ENCODE results near the gene SH3YL1. TPM values are rescaled to one million over a fixed set of nuclear protein-coding genes. Genes with fewer than 3 reads are reported as not detected.
"Not testable (repeated sequence)": the region's sequence is repeated elsewhere in the genome, so short reads cannot be mapped to it uniquely, and the experiment has no call there.

The SH3YL1 gene
- total RNA-seq, 1 donor from 2014 or later = 15.6 TPM

DNA sequence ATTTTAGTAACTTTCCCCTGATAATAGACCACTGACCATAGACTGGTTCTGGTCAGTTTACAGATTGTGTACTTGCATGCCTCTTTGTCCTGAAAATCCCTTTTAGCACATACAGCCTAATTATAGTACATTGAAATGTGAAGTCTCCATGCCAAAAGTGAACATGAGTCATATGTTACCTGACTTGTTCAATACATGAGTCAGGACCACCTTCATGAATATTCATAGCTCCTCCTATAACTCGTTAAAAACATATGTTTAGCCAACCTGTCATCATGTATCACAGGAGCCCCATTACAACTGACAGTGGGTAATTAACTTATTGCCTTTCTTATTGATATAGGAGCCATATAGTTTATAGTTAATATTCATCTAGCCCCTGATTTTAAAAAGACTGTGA lies 78.6 kb downstream of the SH3YL1 start:
- intact Hi-C loops (cut with micrococcal nuclease) = no loop called here

DNA sequence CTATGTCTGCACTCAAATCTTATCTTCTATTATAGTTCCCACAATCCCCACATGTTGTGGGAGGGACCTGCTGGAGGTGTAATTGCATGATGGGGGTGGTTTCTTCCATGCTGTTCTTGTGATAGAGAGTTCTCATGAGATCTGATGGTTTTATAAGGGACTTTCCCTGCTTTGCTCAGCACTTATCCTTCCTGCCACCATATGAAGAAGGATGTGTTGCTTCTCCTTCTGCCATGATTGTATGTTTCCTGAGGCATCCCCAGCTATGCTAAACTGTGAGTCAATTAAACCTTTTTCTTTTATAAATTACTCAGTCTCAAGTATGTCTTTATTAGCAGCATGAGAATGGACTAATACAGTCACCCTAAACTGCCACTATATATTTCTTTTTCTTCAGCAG lies 79.1 kb downstream of the SH3YL1 start:
- intact Hi-C loops (cut with micrococcal nuclease) = no loop called here

DNA sequence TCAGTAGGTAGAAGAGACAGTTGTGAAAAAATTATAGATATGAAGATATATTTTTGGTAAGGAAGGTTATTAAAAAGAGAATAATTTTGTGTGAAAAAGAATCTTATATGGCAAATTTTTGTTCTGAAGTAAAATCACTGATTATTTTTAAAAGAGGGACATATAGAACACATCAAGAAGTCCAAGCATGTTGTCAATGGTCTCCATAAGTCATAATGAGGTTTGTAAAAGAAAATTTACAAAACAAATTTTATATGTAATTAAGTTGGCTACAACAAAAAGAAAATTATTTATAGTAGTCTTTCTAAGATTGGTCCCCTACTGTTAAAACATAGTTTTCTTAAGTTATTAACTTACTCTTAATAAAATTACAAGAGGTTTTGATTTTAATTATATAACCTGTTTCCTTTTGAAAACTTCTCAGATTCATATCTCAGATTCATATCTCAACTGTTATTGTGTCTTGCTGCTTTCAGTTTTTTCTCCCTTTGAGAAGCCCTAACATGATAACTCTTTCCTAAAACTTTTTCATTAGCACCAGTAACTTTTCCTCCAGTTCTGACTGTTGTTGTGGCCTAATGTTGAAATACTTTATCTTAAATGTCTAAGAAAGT lies 81.2 kb downstream of the SH3YL1 start:
- intact Hi-C loops (cut with micrococcal nuclease) = no loop called here

DNA sequence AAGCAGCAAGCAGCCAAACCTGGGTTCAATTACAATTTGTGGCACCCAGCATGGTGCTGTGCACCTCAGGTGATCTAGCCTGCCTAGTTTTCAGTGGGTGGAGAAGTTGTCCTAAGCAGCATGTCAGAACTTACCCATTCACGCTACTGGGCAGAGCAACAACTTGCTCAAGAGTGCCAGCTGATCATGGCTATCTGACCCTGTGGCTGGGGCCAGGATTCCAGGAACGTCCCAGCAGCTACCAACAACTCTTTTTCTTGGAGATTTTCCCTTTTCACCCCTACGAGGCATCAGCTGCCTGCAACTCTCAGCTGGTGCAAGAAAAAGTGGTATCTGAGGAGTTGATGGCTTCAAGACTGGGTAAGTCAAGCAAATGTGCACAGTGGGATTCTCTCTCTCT lies 83.5 kb downstream of the SH3YL1 start:
- intact Hi-C loops (cut with micrococcal nuclease) = no loop called here

DNA sequence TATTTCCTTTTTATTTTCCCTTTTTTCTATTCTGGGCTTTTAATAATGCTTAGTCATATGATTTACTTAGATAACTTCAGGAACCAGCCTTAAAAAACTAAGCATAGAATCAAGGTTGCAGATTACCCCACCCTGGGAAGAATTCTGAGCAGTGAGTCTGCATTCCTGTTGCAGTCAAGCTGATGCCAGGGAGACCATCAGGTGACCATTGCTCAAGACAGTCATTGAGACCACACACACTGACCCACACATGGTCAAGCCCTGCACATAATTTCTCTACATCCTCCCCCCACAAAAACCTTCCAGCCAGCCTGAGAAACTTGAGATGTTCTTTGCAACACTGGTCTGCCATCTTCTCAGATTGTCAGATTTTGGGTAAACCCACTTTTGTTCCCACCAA lies 83.9 kb downstream of the SH3YL1 start:
- intact Hi-C loops (cut with micrococcal nuclease) = no loop called here

DNA sequence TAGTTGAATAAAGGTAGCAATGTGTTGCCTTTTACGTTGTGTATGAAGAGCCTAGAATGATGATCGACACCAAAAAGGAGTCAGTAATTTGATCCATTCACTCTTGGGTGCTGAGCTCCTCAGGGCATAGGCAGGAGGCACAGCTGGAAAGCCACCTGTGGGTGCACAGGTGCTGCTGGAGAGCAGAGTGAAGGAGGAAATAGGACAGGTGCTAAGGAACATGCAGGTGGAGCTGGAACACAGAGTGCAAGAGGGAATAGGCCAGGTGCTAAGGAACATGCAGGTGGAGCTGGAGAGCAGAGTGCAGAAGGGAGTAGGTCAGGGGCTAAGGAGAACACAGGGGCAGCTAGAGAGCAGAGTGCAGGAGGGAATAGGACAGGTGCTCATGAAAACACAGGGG lies 86.1 kb downstream of the SH3YL1 start:
- intact Hi-C loops (cut with micrococcal nuclease) = no loop called here

DNA sequence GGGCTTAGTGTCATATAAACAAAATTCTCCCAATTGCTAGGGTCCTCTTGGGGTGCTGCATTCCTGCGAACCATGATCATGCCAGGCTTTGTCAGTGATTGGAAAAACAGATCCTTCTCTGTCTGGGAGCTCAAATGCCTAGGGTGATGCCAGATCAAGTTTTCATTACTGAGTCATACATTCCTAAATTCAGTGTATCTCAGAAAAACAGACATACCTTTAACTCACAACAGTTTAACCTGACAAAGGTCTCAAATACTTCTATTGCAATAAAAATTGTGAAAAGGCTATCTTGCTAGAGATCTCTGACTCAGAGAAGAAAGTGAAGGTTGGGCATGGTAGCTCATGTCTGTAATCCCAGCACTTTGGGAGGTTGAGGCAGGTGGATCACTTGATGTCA lies 86.9 kb downstream of the SH3YL1 start:
- intact Hi-C loops (cut with micrococcal nuclease) = no loop called here

DNA sequence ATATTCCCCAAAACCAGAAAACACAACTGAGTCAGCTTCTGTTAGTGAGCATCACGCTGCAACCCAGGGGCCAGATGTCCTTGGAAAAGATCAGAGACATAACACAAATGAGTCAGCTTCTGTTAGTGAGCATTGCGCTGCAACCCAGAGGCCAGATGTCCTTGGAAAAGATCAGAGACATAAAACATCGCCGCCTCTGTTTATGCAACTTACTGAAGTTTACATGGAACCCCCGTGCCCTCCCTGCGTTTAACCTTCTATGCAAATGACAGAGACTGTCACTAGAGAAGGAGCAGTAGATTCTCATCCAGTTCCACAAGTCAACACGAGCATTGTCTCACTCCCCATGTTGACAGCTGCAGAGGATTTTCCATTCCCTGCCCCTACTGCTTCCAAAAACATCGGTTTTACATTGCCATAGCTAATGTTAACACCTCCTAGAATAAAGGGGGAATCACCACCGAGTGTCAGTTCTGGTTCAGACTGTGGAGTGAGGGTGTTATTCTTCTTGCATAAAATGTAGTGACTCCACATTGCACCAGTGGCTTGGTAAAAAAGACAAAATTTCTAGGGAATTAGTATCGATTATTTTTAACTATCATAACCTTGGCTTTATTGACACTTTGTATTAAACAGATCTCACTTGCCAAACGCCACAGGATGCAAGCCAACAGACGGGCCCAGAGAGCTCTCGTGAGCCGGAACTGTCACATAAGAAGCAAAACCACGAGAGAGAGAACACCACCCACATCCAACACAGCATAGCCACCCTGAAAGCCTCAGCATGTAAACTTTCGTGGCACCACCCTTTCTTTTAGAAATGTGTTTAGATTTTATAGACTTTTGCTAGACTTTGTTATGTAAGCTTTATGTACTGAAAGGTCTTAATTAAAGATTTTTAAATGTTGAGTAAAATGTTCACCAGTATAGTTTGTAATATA lies 87.7 kb downstream of the SH3YL1 start:
- intact Hi-C loops (cut with micrococcal nuclease) = no loop called here

DNA sequence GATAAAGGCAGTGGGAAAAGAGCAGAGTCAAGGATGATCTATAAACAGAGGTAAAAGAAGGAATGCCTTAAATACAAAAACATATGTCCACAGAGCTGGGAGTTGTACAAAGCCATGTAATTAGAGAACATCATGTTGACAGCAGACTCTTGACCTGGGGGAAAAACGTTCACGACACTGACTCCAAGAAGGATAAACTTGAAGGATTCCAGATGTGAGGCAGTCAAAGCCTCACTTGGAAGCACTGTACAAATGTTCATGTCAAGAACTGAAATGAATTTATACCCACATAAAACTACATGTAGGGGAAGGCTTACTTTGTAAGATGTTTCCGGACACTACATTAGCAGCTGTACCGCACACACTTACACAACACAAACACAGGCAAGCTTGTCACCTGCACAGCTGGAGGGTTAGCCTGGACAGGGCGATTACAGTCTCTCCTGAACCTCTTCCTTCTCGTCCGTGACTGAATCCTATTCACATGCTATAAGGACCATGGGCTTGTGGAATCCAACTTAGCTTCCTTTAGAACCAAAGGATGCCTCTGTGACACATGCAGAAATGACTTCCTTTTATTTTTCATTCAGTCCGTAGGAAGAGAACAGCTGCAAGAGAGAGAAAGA lies 88.6 kb downstream of the SH3YL1 start:
- intact Hi-C loops (cut with micrococcal nuclease) = no loop called here

DNA sequence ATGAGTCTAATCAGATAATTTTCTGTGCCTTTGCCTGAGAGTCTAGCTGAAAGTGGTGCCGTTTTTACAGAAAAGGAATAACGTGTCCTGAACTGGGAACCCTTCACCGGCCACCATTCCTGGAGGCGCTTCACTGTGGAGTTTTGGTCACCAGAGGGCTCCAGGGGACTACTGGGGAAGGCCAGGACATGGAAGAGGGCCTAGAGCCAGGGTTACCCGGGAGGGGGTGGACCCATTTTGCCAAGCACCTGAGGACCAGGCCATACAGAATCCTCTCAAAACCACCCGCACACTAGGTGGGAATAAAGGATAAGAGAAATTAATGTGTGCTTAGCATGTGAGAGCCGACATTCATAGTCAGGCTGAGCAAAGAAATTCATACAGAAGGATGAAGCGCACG lies 91.7 kb downstream of the SH3YL1 start:
- intact Hi-C loops (cut with micrococcal nuclease) = not testable (repeated sequence)

DNA sequence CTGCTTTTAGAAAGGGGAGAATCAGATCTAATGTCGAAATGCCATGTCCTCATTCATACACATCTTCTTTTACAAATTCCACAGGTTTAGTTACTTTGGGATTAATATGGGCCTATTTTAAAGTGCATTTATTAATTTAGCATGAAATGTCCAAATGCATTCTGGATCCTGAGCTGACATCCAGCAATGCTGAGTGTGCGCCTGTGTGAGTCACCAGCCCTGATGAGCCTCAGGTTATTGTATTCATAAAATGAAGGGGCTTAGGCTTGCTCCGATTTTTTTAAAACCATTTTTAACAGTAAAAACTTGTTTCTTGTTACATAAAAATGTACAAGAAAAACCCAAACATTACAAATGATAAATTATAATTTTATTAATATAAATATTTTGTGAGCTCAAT lies 94.1 kb downstream of the SH3YL1 start:
- intact Hi-C loops (cut with micrococcal nuclease) = no loop called here

Other genes with a start within 250 kb of the SH3YL1 start
- 3.2 and 3.3 TPM in 2 replicates for gene FAM110C, start 217.5 kb downstream of the SH3YL1 start, total RNA-seq
- gene ACP1, start 915 bp upstream of the SH3YL1 start, total RNA-seq = 94.9 and 96.8 TPM in 2 replicates
- gene ALKAL2, start 24.1 kb upstream of the SH3YL1 start, total RNA-seq = 0.80 and 2.1 TPM in 2 replicates